Endothelial cell of umbilical vein (primary cell): ENCODE measurements around the gene NRXN3.

Experiments
- CTCF ChIP-seq, 2 donors: IDR thresholded peaks; 1 replicate in 1 of 2; 2 replicates in 1 of 2; pipeline ENCODE4 v1.5.1; 2011; ENCODE audit warnings: low read length in 2 of 2, mild to moderate bottlenecking in 2 of 2, moderate library complexity in 2 of 2, control low read depth in 1 of 2, inconsistent platforms in 1 of 2, low read depth in 1 of 2; ENCODE audit not compliant: insufficient read depth in 1 of 2; ENCODE audit errors: extremely low read depth in 1 of 2
- EZH2 ChIP-seq: IDR thresholded peaks from 2 replicates; pipeline ENCODE4 v1.6.1; 2012; ENCODE audit warnings: borderline replicate concordance, low read depth, mild to moderate bottlenecking, moderate library complexity, low read length, inconsistent platforms; ENCODE audit not compliant: severe bottlenecking
- POLR2A ChIP-seq: IDR thresholded peaks from 2 replicates; pipeline ENCODE4 v1.6.1; 2012; ENCODE audit warnings: low read depth, mild to moderate bottlenecking, control low read depth, low read length
- POLR2AphosphoS5 ChIP-seq: IDR thresholded peaks from 2 replicates; pipeline ENCODE4 v1.6.1; 2012; ENCODE audit warnings: low read depth, mild to moderate bottlenecking, control low read depth, low read length, moderate library complexity; ENCODE audit not compliant: insufficient read depth

DNA sequence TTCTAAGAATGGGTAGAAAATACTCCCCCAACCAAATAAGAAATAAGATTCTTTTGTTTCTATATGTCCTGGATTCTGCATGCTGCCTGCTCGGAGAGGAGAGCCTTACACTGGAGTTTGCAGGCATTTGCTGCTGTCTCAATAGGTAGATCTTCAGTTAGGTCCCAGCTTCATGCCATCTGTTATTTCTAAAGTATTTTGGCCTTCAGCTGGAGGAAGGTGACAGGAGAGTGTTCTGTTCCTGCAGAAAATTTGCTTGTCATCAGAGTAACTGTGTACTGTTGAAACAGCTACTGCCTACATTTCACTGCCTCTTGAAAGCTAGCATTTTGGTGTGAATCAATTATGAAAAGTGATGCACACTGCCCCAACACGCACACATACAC lies 966.9 kb downstream of the NRXN3 start:
- TF ChIP-seq EZH2, result no peak
- TF ChIP-seq POLR2A, result no peak
- no peak for TF ChIP-seq CTCF (IDR thresholded peaks at IDR 0.05; ENCODE audit: extremely low read depth in 1 of 2, insufficient read depth in 1 of 2, low read depth in 1 of 2, low read length in 2 of 2)
- TF ChIP-seq POLR2AphosphoS5, result no peak
